ENCODE results near the gene TLR6.
"Not testable (repeated sequence)": the region's sequence is repeated elsewhere in the genome, so short reads cannot be mapped to it uniquely, and the experiment has no call there.

The TLR6 gene

DNA sequence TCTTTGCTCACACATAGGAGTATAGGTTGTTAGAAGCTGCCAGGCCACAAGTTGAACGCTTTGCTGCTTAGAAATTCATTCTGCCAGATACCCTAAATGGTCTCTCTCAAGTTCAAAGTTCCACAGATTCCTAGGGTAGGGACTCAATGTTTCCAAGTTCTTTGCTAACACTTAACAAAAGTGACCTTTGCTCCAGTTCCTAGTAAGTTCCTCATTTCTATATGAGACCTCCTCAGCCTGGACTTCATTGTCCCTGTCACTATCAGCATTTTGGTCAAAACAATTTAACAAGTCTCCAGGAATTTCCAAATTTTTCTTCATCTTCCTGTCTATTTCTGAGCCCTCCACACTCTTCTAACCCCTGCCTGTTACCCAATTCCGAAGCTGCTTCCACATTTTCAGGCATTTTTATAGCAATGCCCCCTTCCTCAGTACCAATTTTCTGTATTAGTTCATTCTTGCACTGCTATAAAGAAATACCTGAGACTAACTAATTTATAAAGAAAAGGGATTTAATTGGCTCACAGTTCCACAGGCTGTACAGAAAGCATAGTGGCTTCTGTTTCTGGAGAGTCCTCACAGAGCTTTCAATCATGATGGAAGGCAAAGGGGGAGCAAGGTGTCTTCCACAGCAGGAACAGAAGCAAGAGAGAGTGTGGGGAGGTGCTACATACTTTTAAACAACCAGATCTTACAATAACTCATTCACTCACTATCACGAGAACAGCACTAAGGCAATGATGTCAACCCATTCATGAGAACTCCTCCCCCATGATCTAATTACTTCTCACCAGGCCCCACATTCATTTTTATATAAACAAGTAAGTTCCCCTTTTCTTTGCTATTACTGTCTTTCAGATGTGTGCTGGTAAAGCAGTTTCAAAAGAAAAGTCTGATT lies 40.5 kb downstream of the TLR6 start:
- H3K4me3 ChIP-seq (ENCODE audit: low read depth, low read length), result no peak overlapping the region
- no peaks in the 10 kb centered on the region for H3K4me1 ChIP-seq (ENCODE audit: control insufficient read depth, insufficient read depth, low read length)
- H3K27ac ChIP-seq (ENCODE audit: extremely low read depth, low read depth, low read length), result no peak overlapping the region
- no peaks in the 10 kb centered on the region for H3K36me3 ChIP-seq (ENCODE audit: control insufficient read depth in 2 of 2, insufficient read depth in 1 of 2, low read length in 2 of 2)
- TF ChIP-seq, protein P1, sequence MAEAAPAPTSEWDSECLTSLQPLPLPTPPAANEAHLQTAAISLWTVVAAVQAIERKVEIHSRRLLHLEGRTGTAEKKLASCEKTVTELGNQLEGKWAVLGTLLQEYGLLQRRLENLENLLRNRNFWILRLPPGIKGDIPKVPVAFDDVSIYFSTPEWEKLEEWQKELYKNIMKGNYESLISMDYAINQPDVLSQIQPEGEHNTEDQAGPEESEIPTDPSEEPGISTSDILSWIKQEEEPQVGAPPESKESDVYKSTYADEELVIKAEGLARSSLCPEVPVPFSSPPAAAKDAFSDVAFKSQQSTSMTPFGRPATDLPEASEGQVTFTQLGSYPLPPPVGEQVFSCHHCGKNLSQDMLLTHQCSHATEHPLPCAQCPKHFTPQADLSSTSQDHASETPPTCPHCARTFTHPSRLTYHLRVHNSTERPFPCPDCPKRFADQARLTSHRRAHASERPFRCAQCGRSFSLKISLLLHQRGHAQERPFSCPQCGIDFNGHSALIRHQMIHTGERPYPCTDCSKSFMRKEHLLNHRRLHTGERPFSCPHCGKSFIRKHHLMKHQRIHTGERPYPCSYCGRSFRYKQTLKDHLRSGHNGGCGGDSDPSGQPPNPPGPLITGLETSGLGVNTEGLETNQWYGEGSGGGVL (tag by site-specific recombination; IDR thresholded peaks at IDR 0.05), result peak; percentile 25; the same call in 1 of the 2 replicates
- 0 out of 2 replicates have a peak, but pooled peaks have one; percentile 33 for TF ChIP-seq ZNF24 (tag by site-specific recombination; IDR thresholded peaks at IDR 0.05)
- TF ChIP-seq ZNF341 (tag by site-specific recombination; IDR thresholded peaks at IDR 0.05; ENCODE audit: low read depth), result peak; percentile 66
- TF ChIP-seq ZNF692 (tag by site-specific recombination; IDR thresholded peaks at IDR 0.05), result peak; percentile 67
- TF ChIP-seq OSR2 (tag by site-specific recombination; IDR thresholded peaks at IDR 0.05), result peak; percentile 36; the same call in 1 of the 2 replicates
- TF ChIP-seq ZNF157 (tag by site-specific recombination; IDR thresholded peaks at IDR 0.05), result no peak
- no peak for TF ChIP-seq ZBTB21 (tag by site-specific recombination; IDR thresholded peaks at IDR 0.05)
- no peak for TF ChIP-seq ZNF530 (tag by site-specific recombination; IDR thresholded peaks at IDR 0.05; ENCODE audit: low read depth)
- TF ChIP-seq WT1 (tag by site-specific recombination; IDR thresholded peaks at IDR 0.05), result peak; percentile 47; the same call in 1 of the 2 replicates
- TF ChIP-seq ZFP69B (tag by site-specific recombination; IDR thresholded peaks at IDR 0.05), result peak; percentile 54; the same call in 1 of the 2 replicates
- TF ChIP-seq ZEB2 (tag by site-specific recombination; IDR thresholded peaks at IDR 0.05), result peak; percentile 43; the same call in 1 of the 2 replicates
- no peak for TF ChIP-seq SCRT2 (tag by site-specific recombination; IDR thresholded peaks at IDR 0.05)
- no peaks in the 10 kb centered on the region for H3K9me3 ChIP-seq (ENCODE audit: control insufficient read depth, insufficient read depth, low read depth, low read length)
- ChIA-PET POLR2A (no interaction called here), CTCF (interaction anchor here (0.6 to 1.5 kb wide), 2 partner anchors 33 to 45 kb away, joined by 4 to 7 read pairs; partner anchors contain the start of gene TLR10)

DNA sequence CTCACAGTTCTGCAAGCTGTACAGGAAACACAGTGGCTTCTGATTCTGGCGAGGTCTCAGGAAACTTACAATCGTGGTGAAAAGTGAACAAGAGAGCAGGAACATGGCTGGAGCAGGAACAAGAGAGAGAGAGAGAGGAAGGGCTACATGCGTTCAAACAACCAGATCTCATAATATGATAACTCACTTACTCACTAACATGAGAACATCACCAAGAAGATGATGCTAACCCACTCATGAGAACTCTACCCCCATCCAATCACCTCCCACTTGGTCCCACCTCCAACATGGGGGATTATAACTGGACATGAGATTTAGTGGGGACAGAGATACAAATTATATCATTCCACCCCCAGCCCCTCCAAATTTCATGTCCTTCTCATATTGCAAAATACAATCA lies 42.2 kb downstream of the TLR6 start:
- Histone ChIP-seq H3K4me3 (ENCODE audit: low read depth, low read length) (no peak overlapping the region), H3K27ac (ENCODE audit: extremely low read depth, low read depth, low read length) (no peak overlapping the region), H3K9me3 (ENCODE audit: control insufficient read depth, insufficient read depth, low read depth, low read length) (no peaks in the 10 kb centered on the region), H3K36me3 (ENCODE audit: control insufficient read depth in 2 of 2, insufficient read depth in 1 of 2, low read length in 2 of 2) (no peaks in the 10 kb centered on the region), H3K4me1 (ENCODE audit: control insufficient read depth, insufficient read depth, low read length) (no peaks in the 10 kb centered on the region)
- CTCF ChIA-PET, result interaction anchor here (0.6 to 1.0 kb wide), 3 partner anchors 11 to 53 kb away, joined by 3 read pairs; partner anchors contain the start of gene FAM114A1
- TF ChIP-seq ZNF140 (tag by site-specific recombination; IDR thresholded peaks at IDR 0.05) (no peak), SP3 (tag by site-specific recombination; IDR thresholded peaks at IDR 0.05) (no peak)
- POLR2A ChIA-PET, result no interaction called here

- no peaks in the 10 kb centered on the region for H3K4me1 ChIP-seq (ENCODE audit: control insufficient read depth, insufficient read depth, low read length)
- POLR2A ChIA-PET, result no interaction called here
- no peak for TF ChIP-seq ZNF530 (tag by site-specific recombination; IDR thresholded peaks at IDR 0.05; ENCODE audit: low read depth)
- no peak for TF ChIP-seq ZNF214 (tag by site-specific recombination; IDR thresholded peaks at IDR 0.05; ENCODE audit: borderline replicate concordance)
- TF ChIP-seq ZNF16 (tag by site-specific recombination; IDR thresholded peaks at IDR 0.05; ENCODE audit: low read depth), result no peak
- no peak for TF ChIP-seq INSM2 (tag by site-specific recombination; IDR thresholded peaks at IDR 0.05)
- no peak for TF ChIP-seq ZNF707 (tag by site-specific recombination; IDR thresholded peaks at IDR 0.05)
- no peak for TF ChIP-seq ZNF610 (tag by site-specific recombination; IDR thresholded peaks at IDR 0.05; ENCODE audit: borderline replicate concordance)
- no peak for TF ChIP-seq ZNF561 (tag by site-specific recombination; IDR thresholded peaks at IDR 0.05; ENCODE audit: borderline replicate concordance)
- no peak for TF ChIP-seq ZNF629 (tag by site-specific recombination; IDR thresholded peaks at IDR 0.05)
- no peak for TF ChIP-seq ZNF133 (tag by site-specific recombination; IDR thresholded peaks at IDR 0.05)
- TF ChIP-seq HOXA7 (CRISPR knock-in tag; IDR thresholded peaks at IDR 0.05; ENCODE audit: borderline replicate concordance), result no peak
- no peak for TF ChIP-seq ZNF510 (tag by site-specific recombination; IDR thresholded peaks at IDR 0.05; ENCODE audit: insufficient replicate concordance)
- H3K9me3 ChIP-seq (ENCODE audit: control insufficient read depth, insufficient read depth, low read depth, low read length), result no peaks in the 10 kb centered on the region
- no peak overlapping the region for H3K4me3 ChIP-seq (ENCODE audit: low read depth, low read length)
- H3K27ac ChIP-seq (ENCODE audit: extremely low read depth, low read depth, low read length), result no peak overlapping the region
- no peaks in the 10 kb centered on the region for H3K36me3 ChIP-seq (ENCODE audit: control insufficient read depth in 2 of 2, insufficient read depth in 1 of 2, low read length in 2 of 2)
- CTCF ChIA-PET, result no interaction called here
These were observed 45.3 kb downstream of the TLR6 start for GRCh38 chr4:38811297-38811696.

DNA sequence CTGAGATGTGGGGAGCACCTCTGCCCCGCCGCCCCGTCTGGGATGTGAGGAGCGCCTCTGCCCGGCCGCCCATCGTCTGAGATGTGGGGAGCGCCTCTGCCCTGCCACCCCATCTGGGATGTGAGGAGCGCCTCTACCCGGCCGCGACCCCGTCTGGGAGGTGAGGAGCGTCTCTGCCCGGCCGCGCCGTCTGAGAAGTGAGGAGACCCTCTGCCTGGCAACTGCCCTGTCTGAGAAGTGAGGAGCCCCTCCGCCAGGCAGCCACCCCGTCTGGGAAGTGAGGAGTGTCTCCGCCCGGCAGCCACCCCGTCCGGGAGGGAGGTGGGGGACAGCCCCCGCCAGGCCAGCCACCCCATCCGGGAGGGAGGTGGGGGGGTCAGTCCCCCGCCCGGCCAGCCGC lies 49.2 kb downstream of the TLR6 start:
- H3K4me3 ChIP-seq (ENCODE audit: low read depth, low read length); H3K9me3 ChIP-seq (ENCODE audit: control insufficient read depth, insufficient read depth, low read depth, low read length); H3K36me3 ChIP-seq (ENCODE audit: control insufficient read depth in 2 of 2, insufficient read depth in 1 of 2, low read length in 2 of 2); H3K27ac ChIP-seq (ENCODE audit: extremely low read depth, low read depth, low read length); H3K4me1 ChIP-seq (ENCODE audit: control insufficient read depth, insufficient read depth, low read length); POLR2A ChIA-PET; CTCF ChIA-PET: not testable (repeated sequence)
